ENCODE measurements around the gene ISCU.

GRCh38 chr12:108616941-108617858, 54.8 kb downstream of the ISCU start:
- TF ChIP-seq, protein P1, sequence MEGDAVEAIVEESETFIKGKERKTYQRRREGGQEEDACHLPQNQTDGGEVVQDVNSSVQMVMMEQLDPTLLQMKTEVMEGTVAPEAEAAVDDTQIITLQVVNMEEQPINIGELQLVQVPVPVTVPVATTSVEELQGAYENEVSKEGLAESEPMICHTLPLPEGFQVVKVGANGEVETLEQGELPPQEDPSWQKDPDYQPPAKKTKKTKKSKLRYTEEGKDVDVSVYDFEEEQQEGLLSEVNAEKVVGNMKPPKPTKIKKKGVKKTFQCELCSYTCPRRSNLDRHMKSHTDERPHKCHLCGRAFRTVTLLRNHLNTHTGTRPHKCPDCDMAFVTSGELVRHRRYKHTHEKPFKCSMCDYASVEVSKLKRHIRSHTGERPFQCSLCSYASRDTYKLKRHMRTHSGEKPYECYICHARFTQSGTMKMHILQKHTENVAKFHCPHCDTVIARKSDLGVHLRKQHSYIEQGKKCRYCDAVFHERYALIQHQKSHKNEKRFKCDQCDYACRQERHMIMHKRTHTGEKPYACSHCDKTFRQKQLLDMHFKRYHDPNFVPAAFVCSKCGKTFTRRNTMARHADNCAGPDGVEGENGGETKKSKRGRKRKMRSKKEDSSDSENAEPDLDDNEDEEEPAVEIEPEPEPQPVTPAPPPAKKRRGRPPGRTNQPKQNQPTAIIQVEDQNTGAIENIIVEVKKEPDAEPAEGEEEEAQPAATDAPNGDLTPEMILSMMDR (IDR thresholded peaks at IDR 0.05) = no peak
- TF ChIP-seq POLR2A (IDR thresholded peaks at IDR 0.05) = no peak

All from body of pancreas (tissue), 4 donors.